OCI-M2 (cell line): ENCODE data around the gene PDZD2.

Source experiments
- DNase-seq: peaks from one replicate; lab custom pipeline; 2025; ENCODE audit not compliant: unreplicated experiment; lab: John Stamatoyannopoulos, UW

PDZD2 gene

GRCh38 chr5:31637851-31638250, 1.1 kb upstream of the PDZD2 start:
- DNase-seq: no peak

DNA sequence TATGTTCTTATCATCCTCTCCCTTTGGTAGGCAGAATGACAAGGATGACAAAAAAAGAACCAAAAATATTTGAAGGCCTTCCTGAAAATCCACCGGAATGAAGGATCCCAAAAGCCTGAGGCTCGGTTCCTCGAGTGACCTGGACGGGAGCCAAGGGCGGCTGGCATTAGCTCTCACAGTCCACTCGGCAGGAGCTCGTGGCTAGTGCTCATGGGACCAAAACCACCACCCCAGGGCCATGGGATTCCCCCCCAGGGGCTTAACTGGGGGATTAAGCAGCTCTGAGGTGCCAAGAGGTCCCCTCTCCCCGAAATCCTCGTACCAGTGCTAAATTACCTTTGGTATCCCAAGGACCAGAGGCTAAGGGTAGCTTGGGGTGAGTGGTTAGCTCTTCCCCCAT, 586 bp upstream of the PDZD2 start:
- DNase-seq: no peak

DNA sequence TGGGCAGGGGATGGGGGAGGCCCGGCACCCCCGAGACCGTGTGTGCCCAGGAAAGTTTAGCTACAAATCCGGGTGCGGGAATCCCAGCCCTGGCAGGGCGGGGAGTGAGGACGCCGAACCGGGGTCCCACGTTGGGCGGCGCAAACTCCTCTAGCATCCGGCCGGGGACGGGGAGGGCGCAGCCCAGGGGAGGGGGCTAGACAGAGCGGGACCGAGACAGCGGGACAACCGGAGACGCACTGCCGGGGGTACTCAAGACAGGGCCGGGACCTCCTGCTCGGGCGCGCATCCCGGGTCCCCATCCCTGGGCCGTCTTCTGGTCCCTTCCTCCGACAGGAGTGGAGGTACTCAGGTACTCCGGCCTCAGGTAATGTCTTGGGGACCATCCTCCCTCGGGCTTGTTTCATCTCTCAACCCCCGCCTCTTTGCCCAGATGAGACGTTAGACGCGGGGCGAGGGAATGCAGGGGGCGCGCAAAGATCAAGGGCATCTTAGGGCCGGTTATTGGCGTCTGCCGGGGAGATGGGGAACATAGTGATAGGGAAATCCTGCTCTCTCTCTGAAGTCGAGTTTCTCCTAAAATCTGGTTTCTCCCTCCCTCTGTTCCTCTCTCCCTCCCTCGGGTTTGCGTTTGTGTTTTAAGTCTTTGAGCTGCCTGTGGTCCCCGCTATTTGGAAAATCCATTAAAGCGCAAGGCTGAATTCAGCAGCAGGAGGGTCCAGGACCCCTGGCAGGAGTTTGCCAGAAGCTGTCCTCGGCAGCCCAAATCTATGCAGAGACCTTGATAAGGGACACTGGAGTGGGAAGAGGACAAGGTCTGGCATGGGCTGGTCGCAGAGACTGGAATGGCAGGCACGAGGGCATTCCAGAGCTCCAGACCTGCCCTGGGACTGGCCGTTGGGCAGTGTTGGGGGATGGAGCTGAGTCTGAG, 815 bp downstream of the PDZD2 start:
- no peak for DNase-seq

DNA sequence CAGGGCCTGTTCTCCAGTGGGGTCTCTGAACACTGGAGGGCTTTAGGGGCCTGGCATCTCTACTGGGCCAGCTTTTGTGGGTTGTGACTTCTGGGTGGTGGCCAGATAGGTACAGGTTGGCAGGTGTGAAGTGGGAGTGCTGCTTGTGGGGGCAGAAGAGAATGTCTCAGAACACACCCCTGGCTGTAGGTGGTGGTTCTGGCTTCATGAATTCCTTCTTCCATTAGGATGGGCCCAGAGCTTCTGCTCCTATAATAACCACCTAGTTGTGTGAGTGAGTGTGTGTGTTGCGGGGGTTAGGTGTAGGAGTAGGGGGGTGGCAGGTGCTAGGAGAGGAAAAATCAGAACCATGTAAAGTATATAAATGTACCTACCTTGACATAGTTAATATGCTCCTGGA, 1.6 kb downstream of the PDZD2 start:
- DNase-seq: no peak

- DNase-seq: no peak
Measured at GRCh38 chr5:31641059-31641458, 2.1 kb downstream of the PDZD2 start.

GRCh38 chr5:31641575-31641974, 2.6 kb downstream of the PDZD2 start:
- no peak for DNase-seq

GRCh38 chr5:31645420-31646081, 6.6 kb downstream of the PDZD2 start:
- DNase-seq: no peak

GRCh38 chr5:31648326-31648725, 9.4 kb downstream of the PDZD2 start:
- no peak for DNase-seq

- DNase-seq: no peak
Measured at GRCh38 chr5:31651241-31651640, 12.3 kb downstream of the PDZD2 start.

DNA sequence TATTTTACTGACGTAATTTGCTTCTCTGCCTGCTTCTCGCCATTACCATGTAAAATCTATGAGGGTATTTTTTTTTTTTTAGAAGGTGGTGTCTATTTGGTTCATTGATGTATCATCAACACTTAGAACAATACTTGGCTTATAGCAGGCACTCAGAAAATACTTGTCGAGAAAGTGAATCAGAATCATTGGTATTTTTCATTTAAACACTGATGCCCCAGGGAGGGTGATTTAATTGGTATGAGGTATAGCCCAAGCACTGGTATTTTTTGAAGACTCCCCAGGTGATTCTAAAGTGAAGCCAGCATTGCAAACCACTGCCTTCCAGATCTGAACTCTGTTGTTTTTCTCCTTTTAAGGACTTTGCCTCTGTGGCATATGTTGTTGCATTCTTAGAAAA, 16.6 kb downstream of the PDZD2 start:
- no peak for DNase-seq

- no peak for DNase-seq
Measured at GRCh38 chr5:31656806-31657205, 17.9 kb downstream of the PDZD2 start.

- DNase-seq: no peak
Measured at GRCh38 chr5:31657315-31657979, 18.5 kb downstream of the PDZD2 start.

- no peak for DNase-seq
Measured at GRCh38 chr5:31661257-31661656, 22.3 kb downstream of the PDZD2 start.

- DNase-seq: no peak
Measured at GRCh38 chr5:31663519-31663918, 24.6 kb downstream of the PDZD2 start.

DNA sequence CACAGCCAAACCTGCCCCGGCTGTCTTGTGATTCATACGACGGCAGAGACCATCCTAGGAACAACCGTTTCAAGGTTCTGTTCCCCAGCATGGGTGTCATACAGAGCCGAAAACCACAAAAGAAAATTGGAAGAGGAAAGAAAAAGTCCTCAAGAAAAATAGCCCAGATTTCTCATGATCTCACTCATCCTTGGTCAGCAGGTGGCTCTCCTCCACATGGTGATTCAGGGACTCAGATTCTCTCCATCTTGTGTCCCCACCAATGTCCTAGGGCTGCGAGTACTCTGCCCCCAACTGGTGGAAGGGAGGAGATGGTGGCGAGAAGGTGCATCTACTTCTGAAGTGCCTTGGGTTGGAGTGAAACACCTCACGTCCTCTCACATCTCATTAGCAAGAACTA, 25.6 kb downstream of the PDZD2 start:
- no peak for DNase-seq

- no peak for DNase-seq
Measured at GRCh38 chr5:31671339-31671741, 32.4 kb downstream of the PDZD2 start.

GRCh38 chr5:31674371-31674951, 35.5 kb downstream of the PDZD2 start:
- DNase-seq: no peak

DNA sequence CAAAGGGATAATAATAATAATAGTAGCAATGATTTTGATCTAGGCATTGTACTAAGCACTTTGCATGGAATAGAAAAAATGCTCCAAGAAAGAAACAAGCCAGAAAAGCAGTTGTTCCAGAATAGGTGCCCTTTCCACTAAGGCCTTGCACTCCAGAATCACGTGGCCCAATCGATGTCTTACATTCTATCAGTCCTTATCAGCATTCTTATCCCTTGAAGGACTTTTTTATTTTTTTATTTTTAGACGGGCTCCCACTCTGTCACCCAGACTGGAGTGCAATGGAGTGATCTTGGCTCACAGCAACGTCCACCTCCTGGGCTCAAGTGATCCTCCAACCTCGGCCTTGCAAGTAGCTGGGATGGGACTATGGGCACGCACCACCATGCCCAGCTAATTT, 36.5 kb downstream of the PDZD2 start:
- DNase-seq: no peak

GRCh38 chr5:31678180-31678579, 39.2 kb downstream of the PDZD2 start:
- DNase-seq: no peak

- no peak for DNase-seq
Measured at GRCh38 chr5:31680528-31680927, 41.6 kb downstream of the PDZD2 start.

DNA sequence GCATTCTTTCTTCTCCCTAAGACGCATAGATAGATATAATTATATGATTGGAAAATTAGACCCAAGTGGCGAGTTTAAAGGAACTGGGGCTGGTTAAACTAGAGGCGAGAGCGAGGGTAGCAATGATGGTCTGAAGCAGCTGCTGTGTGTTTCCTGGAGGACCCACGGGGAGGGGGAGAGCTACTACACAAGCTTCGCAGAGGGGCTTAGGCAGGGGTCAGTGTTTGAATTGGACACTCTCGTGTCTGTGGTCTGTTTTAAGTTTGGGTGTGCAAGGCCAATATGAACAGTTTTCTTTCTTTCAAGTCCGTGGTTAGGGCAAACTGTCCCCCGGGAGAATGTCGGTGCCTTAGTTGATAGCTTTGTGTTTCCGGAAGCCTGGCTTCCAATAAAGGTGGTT, 43.1 kb downstream of the PDZD2 start:
- no peak for DNase-seq

DNA sequence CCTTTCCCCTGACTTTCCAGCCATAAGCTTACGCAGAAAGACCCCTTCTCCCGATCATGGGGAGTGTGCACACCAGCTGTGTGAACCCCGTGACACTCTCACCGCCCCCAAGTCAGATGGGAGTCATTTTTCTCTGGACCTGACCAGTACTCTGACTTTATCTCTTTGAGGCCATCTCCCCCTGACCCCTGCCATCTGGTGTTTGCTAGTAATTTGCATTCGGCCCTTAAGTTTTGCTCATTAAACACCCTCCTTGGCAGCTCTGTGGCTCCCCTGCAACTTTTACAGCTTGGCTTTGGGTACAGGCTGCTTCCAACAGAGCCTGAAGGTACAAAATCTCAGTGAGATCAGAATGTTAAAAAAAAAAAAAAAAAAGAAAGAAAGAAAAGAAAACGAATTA, 43.9 kb downstream of the PDZD2 start:
- no peak for DNase-seq
